Muscle of leg (tissue), 11 donors: Measurements from ENCODE around the gene OXCT1. TPM values are rescaled to one million over a fixed set of nuclear protein-coding genes. Genes with fewer than 3 reads are reported as not detected.
"Not testable (repeated sequence)": the region's sequence is repeated elsewhere in the genome, so short reads cannot be mapped to it uniquely, and the experiment has no call there.

Experiments
- DNase-seq: peaks from one replicate; pipeline ENCODE4 v3.0.0; 2013
- H3K27ac ChIP-seq: one replicate; pipeline ENCODE4 v1.5.1; 2013; ENCODE audit warnings: mild to moderate bottlenecking, low read length, control low read depth
- H3K27me3 ChIP-seq: one replicate; pipeline ENCODE4 v1.6.1; 2013; ENCODE audit warnings: low read length; ENCODE audit not compliant: control insufficient read depth, insufficient read depth
- H3K36me3 ChIP-seq: one replicate; pipeline ENCODE4 v1.6.1; 2013; ENCODE audit warnings: low read length; ENCODE audit not compliant: control insufficient read depth, insufficient read depth
- H3K4me1 ChIP-seq: one replicate; pipeline ENCODE4 v1.6.1; 2013; ENCODE audit warnings: low read length; ENCODE audit not compliant: control insufficient read depth, insufficient read depth
- H3K4me3 ChIP-seq: one replicate; pipeline ENCODE4 v1.5.1; 2013; ENCODE audit warnings: low read length, control low read depth
- H3K9me3 ChIP-seq: replicated peaks from 2 replicates; pipeline ENCODE4 v1.6.1; 2013; ENCODE audit warnings: low read depth, low read length; ENCODE audit not compliant: control insufficient read depth
- WGBS: methylation state at CpG from one replicate; pipeline ENCODE4 v1.1.5; 2013; ENCODE audit warnings: missing lambda C conversion rate; ENCODE audit not compliant: insufficient coverage; 5-methylcytosine and 5-hydroxymethylcytosine counted together
- polyA plus RNA-seq, 8 donors: library from polyadenylated mRNA; unstranded; fragments of 120-200 nt; gene quantifications; one replicate each; pipeline versions ENCODE4 v1.2.1 to v1.2.3, GENCODE V29; 2013; ENCODE audit warnings: inconsistent platforms in 1 of 8, low replicate concordance in 1 of 8; ENCODE audit not compliant: insufficient read length in 8 of 8, insufficient read depth in 1 of 8
- total RNA-seq: library from RNA; stranded (reverse); fragments of 120-200 nt; gene quantifications from one replicate; pipeline ENCODE4 v1.2.4, GENCODE V29; 2013

Gene OXCT1
- total and polyA plus RNA-seq, 9 donors: 10.0 to 18.4 (median 11.8) TPM

- H3K27me3 ChIP-seq, H3K36me3 ChIP-seq, H3K27ac ChIP-seq, DNase-seq, H3K4me1 ChIP-seq, H3K4me3 ChIP-seq, H3K9me3 ChIP-seq: not testable (repeated sequence)
- WGBS: no CpG with 5 or more reads among the region's 4 CpGs
Measured at GRCh38 chr5:41814306-41814705, 55.9 kb downstream of the OXCT1 start.

- Histone ChIP-seq H3K4me1 (no peaks in the 10 kb centered on the region), H3K4me3 (no peak overlapping the region), H3K27me3 (no peaks in the 10 kb centered on the region), H3K9me3 (no peaks in the 10 kb centered on the region), H3K36me3 (no peaks in the 10 kb centered on the region), H3K27ac (no peak overlapping the region)
- DNase-seq: no peak
- 94% methylated on average over 2 of the region's 4 CpGs for WGBS
Measured at GRCh38 chr5:41812156-41812555, 58.1 kb downstream of the OXCT1 start.

GRCh38 chr5:41809128-41809527 is 61.1 kb downstream of the OXCT1 start:
- Histone ChIP-seq H3K36me3 (no peaks in the 10 kb centered on the region), H3K4me1 (no peaks in the 10 kb centered on the region), H3K27ac (no peak overlapping the region), H3K9me3 (no peaks in the 10 kb centered on the region), H3K4me3 (no peak overlapping the region), H3K27me3 (no peaks in the 10 kb centered on the region)
- no peak for DNase-seq
- WGBS: no CpG with 5 or more reads among the region's 1 CpG

GRCh38 chr5:41808294-41808693 is 61.9 kb downstream of the OXCT1 start:
- no peaks in the 10 kb centered on the region for H3K36me3 ChIP-seq
- H3K27ac ChIP-seq: no peak overlapping the region
- H3K27me3 ChIP-seq: no peaks in the 10 kb centered on the region
- no peak for DNase-seq
- no peak overlapping the region for H3K4me3 ChIP-seq
- no peaks in the 10 kb centered on the region for H3K9me3 ChIP-seq
- no CpG with 5 or more reads among the region's 3 CpGs for WGBS
- no peaks in the 10 kb centered on the region for H3K4me1 ChIP-seq

GRCh38 chr5:41797662-41798061 is 72.6 kb downstream of the OXCT1 start:
- no peak overlapping the region for H3K27ac ChIP-seq
- no peak overlapping the region for H3K4me3 ChIP-seq
- H3K27me3 ChIP-seq: no peaks in the 10 kb centered on the region
- no peak for DNase-seq
- WGBS: no CpG with 5 or more reads among the region's 2 CpGs
- H3K9me3 ChIP-seq: no peaks in the 10 kb centered on the region
- peaks cover 12% of the 10 kb centered on the region for H3K4me1 ChIP-seq
- peaks cover 8% of the 10 kb centered on the region for H3K36me3 ChIP-seq

- H3K36me3 ChIP-seq: peaks cover 8% of the 10 kb centered on the region
Measured at GRCh38 chr5:41796061-41796460, 74.2 kb downstream of the OXCT1 start.

GRCh38 chr5:41795125-41795524 is 75.1 kb downstream of the OXCT1 start:
- H3K4me3 ChIP-seq: no peak overlapping the region
- 64% methylated on average over 3 of the region's 6 CpGs for WGBS
- peak overlapping the region; percentile 50 for H3K27ac ChIP-seq
- H3K4me1 ChIP-seq: peaks cover 13% of the 10 kb centered on the region
- no peaks in the 10 kb centered on the region for H3K27me3 ChIP-seq
- no peaks in the 10 kb centered on the region for H3K36me3 ChIP-seq
- DNase-seq: no peak
- no peaks in the 10 kb centered on the region for H3K9me3 ChIP-seq

More at GRCh38 chr5:41796061-41796460, 74.2 kb downstream of the OXCT1 start:
- Histone ChIP-seq H3K4me3 (no peak overlapping the region), H3K27ac (no peak overlapping the region), H3K9me3 (no peaks in the 10 kb centered on the region), H3K27me3 (no peaks in the 10 kb centered on the region), H3K4me1 (peaks cover 12% of the 10 kb centered on the region)
- no peak for DNase-seq

GRCh38 chr5:41794471-41794870 is 75.8 kb downstream of the OXCT1 start:
- Histone ChIP-seq H3K36me3 (no peaks in the 10 kb centered on the region), H3K4me1 (peaks cover 15% of the 10 kb centered on the region), H3K27me3 (no peaks in the 10 kb centered on the region), H3K27ac (peak overlapping the region; percentile 50), H3K4me3 (no peak overlapping the region), H3K9me3 (no peaks in the 10 kb centered on the region)
- WGBS: no CpG with 5 or more reads among the region's 4 CpGs
- peak; percentile 83 for DNase-seq

GRCh38 chr5:41793141-41793770 is 77.0 kb downstream of the OXCT1 start:
- Histone ChIP-seq H3K27ac (peak overlapping the region; percentile 74), H3K36me3 (no peaks in the 10 kb centered on the region), H3K4me3 (no peak overlapping the region), H3K4me1 (peaks cover 15% of the 10 kb centered on the region), H3K9me3 (no peaks in the 10 kb centered on the region), H3K27me3 (no peaks in the 10 kb centered on the region)
- 20% methylated on average over 1 of the region's 3 CpGs for WGBS
- peak; percentile 94 for DNase-seq

- Histone ChIP-seq H3K27me3 (no peaks in the 10 kb centered on the region), H3K4me3 (no peak overlapping the region), H3K4me1 (peaks cover 14% of the 10 kb centered on the region), H3K36me3 (no peaks in the 10 kb centered on the region), H3K27ac (no peak overlapping the region), H3K9me3 (no peaks in the 10 kb centered on the region)
- 25% methylated on average over 1 of the region's 6 CpGs for WGBS
- DNase-seq: peak; percentile 87
Measured at GRCh38 chr5:41790038-41790776, 80.0 kb downstream of the OXCT1 start.
